Retinal pigment epithelial cell (primary cell): ENCODE data around the gene YWHAQ.

Experiments used
- DNase-seq: peaks from one replicate; pipeline ENCODE4 v3.0.0-alpha.2; 2010; ENCODE audit warnings: low read depth
- H3K4me3 ChIP-seq: 2 replicates; pipeline ENCODE4 v1.5.1; 2011; ENCODE audit warnings: mild to moderate bottlenecking, low read length, control low read depth, moderate library complexity
- CTCF ChIP-seq: conservative IDR thresholded peaks from 2 replicates; pipeline ENCODE4 v1.5.1; 2011; ENCODE audit warnings: low read depth, low read length, control low read depth, inconsistent platforms

Gene YWHAQ

GRCh38 chr2:9655441-9656269 lies 24.9 kb upstream of the YWHAQ start:
- no peak for TF ChIP-seq CTCF
- H3K4me3 ChIP-seq: no peak overlapping the region
- DNase-seq: no peak

GRCh38 chr2:9654452-9655100 lies 23.8 kb upstream of the YWHAQ start:
- H3K4me3 ChIP-seq: no peak overlapping the region
- DNase-seq: no peak
- TF ChIP-seq CTCF: no peak

GRCh38 chr2:9653485-9654271 lies 22.9 kb upstream of the YWHAQ start:
- no peak overlapping the region for H3K4me3 ChIP-seq
- no peak for DNase-seq
- no peak for TF ChIP-seq CTCF

GRCh38 chr2:9652898-9653479 lies 22.2 kb upstream of the YWHAQ start:
- no peak overlapping the region for H3K4me3 ChIP-seq
- no peak for TF ChIP-seq CTCF
- no peak for DNase-seq

- no peak for TF ChIP-seq CTCF
- DNase-seq: no peak
- no peak overlapping the region for H3K4me3 ChIP-seq
Observed at GRCh38 chr2:9652267-9652666, 21.5 kb upstream of the YWHAQ start.

DNA sequence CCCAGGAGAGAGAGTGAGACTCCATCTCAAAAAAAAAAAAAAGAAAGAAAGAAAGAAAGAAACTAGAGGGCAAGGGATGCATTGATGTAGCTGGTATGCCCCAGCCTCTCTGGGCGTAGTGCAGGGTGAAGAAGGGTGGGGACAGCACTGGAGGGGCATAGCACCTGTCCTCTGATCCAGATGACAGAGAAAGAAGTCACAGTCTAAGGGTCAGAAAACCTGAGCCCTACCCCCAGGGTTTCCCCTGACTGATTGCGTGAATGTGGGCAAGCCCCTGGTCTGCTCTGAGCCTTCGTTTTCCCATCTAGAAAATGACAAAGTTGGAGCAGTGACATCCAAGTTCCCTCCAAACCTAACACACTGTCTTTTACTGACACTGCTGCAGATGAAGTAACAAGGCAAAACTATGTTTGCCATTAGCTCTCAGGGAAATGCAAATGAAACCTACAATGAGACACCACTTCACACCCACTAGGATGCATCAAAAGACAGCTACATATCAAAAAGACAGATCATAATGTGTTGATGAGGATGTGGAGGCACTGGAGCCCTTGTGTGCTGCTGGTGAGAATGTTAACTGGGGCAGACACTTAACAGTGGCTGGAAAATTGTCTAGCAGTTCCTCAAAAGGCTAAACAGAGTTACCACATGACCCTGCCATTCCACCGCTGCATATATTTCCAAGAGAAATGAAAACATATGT lies 19.5 kb upstream of the YWHAQ start:
- no peak overlapping the region for H3K4me3 ChIP-seq
- no peak for DNase-seq
- TF ChIP-seq CTCF: no peak
